K562 (cell line): ENCODE data around the gene ACE. TPM values are rescaled to one million over a fixed set of nuclear protein-coding genes. Genes with fewer than 3 reads are reported as not detected.

Experiments used
- ARID1B ChIP-seq: fragments of 450-650 bp; IDR thresholded peaks from 2 replicates; pipeline ENCODE4 v1.6.1; 2016; ENCODE audit warnings: antibody characterized with exemption, mild to moderate bottlenecking, inconsistent platforms
- ARNT ChIP-seq, 2 experiments: fragments of 450-650 bp; IDR thresholded peaks; 2 replicates each; pipeline ENCODE4 v1.6.1; 2016; ENCODE audit warnings: mild to moderate bottlenecking in 1 of 2
- ATF7 ChIP-seq: fragments of 450-650 bp; IDR thresholded peaks from 2 replicates; pipeline ENCODE4 v1.7.1; 2014; ENCODE audit warnings: mild to moderate bottlenecking, moderate library complexity
- CHD1 ChIP-seq: fragments of 200-600 bp; sonication (generic); IDR thresholded peaks from one replicate; pipeline ENCODE4 v1.6.1; 2012; ENCODE audit warnings: mild to moderate bottlenecking, moderate library complexity, low read length, inconsistent platforms
- E2F1 ChIP-seq: sonication (generic); formaldehyde crosslinking; IDR thresholded peaks from 2 replicates; pipeline ENCODE4 v1.8.1; 2023; ENCODE audit warnings: mild to moderate bottlenecking, missing genetic modification reagents, moderate library complexity
- HDAC1 ChIP-seq, 2 experiments: fragments of 450-650 bp; IDR thresholded peaks; 2 replicates each; pipeline ENCODE4 v1.6.1; 2016 to 2017; ENCODE audit warnings: inconsistent platforms in 1 of 2, mild to moderate bottlenecking in 1 of 2, moderate library complexity in 1 of 2
- HDAC3 ChIP-seq: fragments of 450-650 bp; IDR thresholded peaks from 2 replicates; pipeline ENCODE4 v1.6.1; 2018; ENCODE audit warnings: borderline replicate concordance, mild to moderate bottlenecking, moderate library complexity; ENCODE audit not compliant: partially characterized antibody
- HNRNPH1 ChIP-seq: fragments of 200-400 bp; formaldehyde crosslinking; optimal IDR thresholded peaks from 2 replicates; pipeline ENCODE3; 2017; ENCODE audit warnings: low read depth, mild to moderate bottlenecking, low read length, moderate library complexity
- MYC ChIP-seq, 2 experiments: fragments of 250-450 bp in 1 of 2; sonication (Bioruptor Pico) in 1 of 2; IDR thresholded peaks; 2 replicates each; pipeline versions ENCODE4 v1.5.1 to v1.6.1; 2012 to 2021; ENCODE audit warnings: low read depth in 2 of 2, borderline replicate concordance in 1 of 2, improper control_type of control experiment in 1 of 2, low read length in 1 of 2, mild to moderate bottlenecking in 1 of 2, moderate library complexity in 1 of 2
- NFE2L1 ChIP-seq: fragments of 450-650 bp; IDR thresholded peaks from 2 replicates; pipeline ENCODE4 v1.6.1; 2016; ENCODE audit warnings: missing genetic modification characterization, low read depth, mild to moderate bottlenecking, missing compliant biosample characterization, moderate library complexity, borderline replicate concordance
- NFIC ChIP-seq: fragments of 450-650 bp; IDR thresholded peaks from 2 replicates; pipeline ENCODE4 v1.6.1; 2017; ENCODE audit warnings: mild to moderate bottlenecking, inconsistent platforms
- NR4A1 ChIP-seq, 2 experiments: fragments of 250-450 bp in 1 of 2; fragments of 450-650 bp in 1 of 2; sonication (Bioruptor Pico) in 1 of 2; IDR thresholded peaks; 2 replicates each; pipeline versions ENCODE4 v1.4.0 to v1.6.1; 2016 to 2020; ENCODE audit warnings: mild to moderate bottlenecking in 2 of 2, missing compliant biosample characterization in 1 of 2, missing genetic modification characterization in 1 of 2, moderate library complexity in 1 of 2
- POU5F1 ChIP-seq: fragments of 150-350 bp; IDR thresholded peaks from 2 replicates; pipeline ENCODE4 v1.6.1; 2014; ENCODE audit warnings: borderline replicate concordance, low read length, low read depth, mild to moderate bottlenecking; ENCODE audit not compliant: partially characterized antibody
- TEAD2 ChIP-seq: fragments of 450-650 bp; IDR thresholded peaks from 2 replicates; pipeline ENCODE4 v1.6.1; 2016; ENCODE audit warnings: missing genetic modification characterization, control low read depth, missing compliant biosample characterization
- UBTF ChIP-seq, 2 experiments: IDR thresholded peaks; 2 replicates each; pipeline ENCODE4 v1.6.1; 2012; ENCODE audit warnings: improper control_type of control experiment in 2 of 2, low read depth in 2 of 2, low read length in 2 of 2, borderline replicate concordance in 1 of 2
- ZKSCAN3 ChIP-seq: fragments of 250-450 bp; sonication (Bioruptor Pico); IDR thresholded peaks from 2 replicates; pipeline ENCODE4 v1.4.0; 2020
- ZNF3 ChIP-seq: fragments of 250-450 bp; sonication (Bioruptor Pico); IDR thresholded peaks from 2 replicates; pipeline ENCODE4 v1.5.0; 2021; ENCODE audit warnings: mild to moderate bottlenecking, moderate library complexity
- polyA plus RNA-seq, 8 experiments: library from polyadenylated mRNA; depleted of rRNA in 4 of 8; stranded (reverse) in 5 of 8; unstranded in 3 of 8; fragments of >200 nt; fragmentation: Nextera tagmentation in 2 of 8; fragmentation: Illumina TruSeq in 1 of 8; extraction: Ambion mirVana in 2 of 8; extraction: Trizol in 1 of 8; gene quantifications; 2 replicates each; pipeline versions ENCODE4 v1.2.1 to v1.2.3, GENCODE V29; 2011 to 2014; ENCODE audit warnings: inconsistent platforms in 1 of 8, missing spikeins in 1 of 8
- total RNA-seq, 7 experiments: library from RNA; depleted of rRNA in 6 of 7; stranded (reverse); fragments of >200 nt in 6 of 7; fragmentation: Illumina TruSeq in 2 of 7; extraction: Trizol in 2 of 7; gene quantifications; 2 replicates each; pipeline versions ENCODE4 v1.2.1 to v1.2.3, GENCODE V29; 2011 to 2021; ENCODE audit warnings: low replicate concordance in 1 of 7
- TF ChIP-seq, protein P1 (sequence below): fragments of 450-650 bp; formaldehyde crosslinking; IDR thresholded peaks from 2 replicates; pipeline ENCODE4 v1.4.0; 2020; ENCODE audit warnings: mild to moderate bottlenecking, moderate library complexity
- TF ChIP-seq, protein P2 (sequence below): fragments of 250-450 bp; sonication (Bioruptor Pico); IDR thresholded peaks from 2 replicates; pipeline ENCODE4 v1.8.0; 2022; ENCODE audit warnings: inconsistent platforms

The ACE gene
- total and polyA plus RNA-seq, 9 of the 15 experiments (the other 6 are each of a cell fraction or from before 2014, with no cell fraction given): 0.07 to 2.5 (median 0.47) TPM; not detected in 1

GRCh38 chr17:63431939-63432804 is 44.7 kb upstream of the ACE start (continued):
- TF ChIP-seq UBTF (IDR thresholded peaks at IDR 0.05; ENCODE audit: borderline replicate concordance in 1 of 2, low read depth in 2 of 2, low read length in 2 of 2) (no peak), ATF7 (peak; percentile 59; the same call in 1 of the 2 replicates), HNRNPH1 (no peak), ZKSCAN3 (CRISPR knock-in tag) (no peak), HDAC3 (peak; percentile 88), NR4A1 (CRISPR knock-in tag; IDR thresholded peaks at IDR 0.05) (0 out of 2 replicates have a peak, but pooled peaks have one; percentile 31), NR4A1 (tag; IDR thresholded peaks at IDR 0.05) (peak; percentile 81), NFE2L1 (tag) (no peak), MYC (IDR thresholded peaks at IDR 0.05; ENCODE audit: low read depth, low read length) (peak; percentile 86), MYC (CRISPR knock-in tag; IDR thresholded peaks at IDR 0.05; ENCODE audit: borderline replicate concordance, low read depth) (no peak), ARNT (IDR thresholded peaks at IDR 0.05) (peak in 1 of 2 experiments; percentile 46; a peak in 1 of 4 replicates), NFIC (peak; percentile 88), HDAC1 (IDR thresholded peaks at IDR 0.05) (peak in 1 of 2 experiments; percentile 82; a peak in 2 of 4 replicates), ZNF3 (CRISPR knock-in tag) (no peak), CHD1 (no peak), TEAD2 (tag) (no peak; the same call in 1 of the 2 replicates), E2F1 (peak; percentile 33; the same call in 1 of the 2 replicates), ARID1B (peak; percentile 98), POU5F1 (no peak)
- TF ChIP-seq, protein P1, sequence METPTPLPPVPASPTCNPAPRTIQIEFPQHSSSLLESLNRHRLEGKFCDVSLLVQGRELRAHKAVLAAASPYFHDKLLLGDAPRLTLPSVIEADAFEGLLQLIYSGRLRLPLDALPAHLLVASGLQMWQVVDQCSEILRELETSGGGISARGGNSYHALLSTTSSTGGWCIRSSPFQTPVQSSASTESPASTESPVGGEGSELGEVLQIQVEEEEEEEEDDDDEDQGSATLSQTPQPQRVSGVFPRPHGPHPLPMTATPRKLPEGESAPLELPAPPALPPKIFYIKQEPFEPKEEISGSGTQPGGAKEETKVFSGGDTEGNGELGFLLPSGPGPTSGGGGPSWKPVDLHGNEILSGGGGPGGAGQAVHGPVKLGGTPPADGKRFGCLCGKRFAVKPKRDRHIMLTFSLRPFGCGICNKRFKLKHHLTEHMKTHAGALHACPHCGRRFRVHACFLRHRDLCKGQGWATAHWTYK (CRISPR knock-in tag): 0 out of 2 replicates have a peak, but pooled peaks have one; percentile 29
- TF ChIP-seq, protein P2, sequence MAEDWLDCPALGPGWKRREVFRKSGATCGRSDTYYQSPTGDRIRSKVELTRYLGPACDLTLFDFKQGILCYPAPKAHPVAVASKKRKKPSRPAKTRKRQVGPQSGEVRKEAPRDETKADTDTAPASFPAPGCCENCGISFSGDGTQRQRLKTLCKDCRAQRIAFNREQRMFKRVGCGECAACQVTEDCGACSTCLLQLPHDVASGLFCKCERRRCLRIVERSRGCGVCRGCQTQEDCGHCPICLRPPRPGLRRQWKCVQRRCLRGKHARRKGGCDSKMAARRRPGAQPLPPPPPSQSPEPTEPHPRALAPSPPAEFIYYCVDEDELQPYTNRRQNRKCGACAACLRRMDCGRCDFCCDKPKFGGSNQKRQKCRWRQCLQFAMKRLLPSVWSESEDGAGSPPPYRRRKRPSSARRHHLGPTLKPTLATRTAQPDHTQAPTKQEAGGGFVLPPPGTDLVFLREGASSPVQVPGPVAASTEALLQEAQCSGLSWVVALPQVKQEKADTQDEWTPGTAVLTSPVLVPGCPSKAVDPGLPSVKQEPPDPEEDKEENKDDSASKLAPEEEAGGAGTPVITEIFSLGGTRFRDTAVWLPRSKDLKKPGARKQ (CRISPR knock-in tag): no peak
